GM23248 (cell line): ENCODE data around the gene TTC28. TPM values are rescaled to one million over a fixed set of nuclear protein-coding genes. Genes with fewer than 3 reads are reported as not detected.

Experiments used
- DNase-seq: peaks from one replicate; pipeline ENCODE4 v3.0.0-alpha.2; 2015
- H2AFZ ChIP-seq: fragments of 200-600 bp; sonication (generic); 2 replicates; pipeline ENCODE4 v1.6.1; 2016; ENCODE audit warnings: antibody characterized with exemption
- H3F3A ChIP-seq: fragments of 200-600 bp; sonication (generic); 2 replicates; pipeline ENCODE4 v1.6.1; 2016; ENCODE audit warnings: mild to moderate bottlenecking, antibody characterized with exemption, mixed run types; ENCODE audit not compliant: insufficient read depth
- H3K27ac ChIP-seq: fragments of 200-600 bp; sonication (generic); 2 replicates; pipeline ENCODE4 v1.5.1; 2016; ENCODE audit warnings: mild to moderate bottlenecking
- H3K27me3 ChIP-seq: fragments of 200-600 bp; sonication (generic); replicated peaks from 2 replicates; pipeline ENCODE4 v1.6.1; 2016; ENCODE audit warnings: mild to moderate bottlenecking; ENCODE audit not compliant: insufficient read depth
- H3K36me3 ChIP-seq: fragments of 200-600 bp; sonication (generic); 2 replicates; pipeline ENCODE4 v1.6.1; 2016; ENCODE audit warnings: low read depth, mild to moderate bottlenecking
- H3K4me1 ChIP-seq: fragments of 200-600 bp; sonication (generic); 2 replicates; pipeline ENCODE4 v1.6.1; 2016; ENCODE audit warnings: mild to moderate bottlenecking; ENCODE audit not compliant: insufficient read depth
- H3K4me2 ChIP-seq: fragments of 200-600 bp; sonication (generic); one replicate; pipeline ENCODE4 v1.6.1; 2016; ENCODE audit warnings: mild to moderate bottlenecking; ENCODE audit not compliant: unreplicated experiment
- H3K4me3 ChIP-seq: fragments of 200-600 bp; sonication (generic); 2 replicates; pipeline ENCODE4 v1.5.1; 2016; ENCODE audit warnings: mild to moderate bottlenecking
- H3K79me2 ChIP-seq: fragments of 200-600 bp; sonication (generic); 2 replicates; pipeline ENCODE4 v1.6.1; 2016; ENCODE audit warnings: mild to moderate bottlenecking; ENCODE audit not compliant: insufficient read depth
- H3K9ac ChIP-seq: fragments of 200-600 bp; sonication (generic); 2 replicates; pipeline ENCODE4 v1.6.1; 2016; ENCODE audit warnings: mild to moderate bottlenecking
- H3K9me2 ChIP-seq: fragments of 200-600 bp; sonication (generic); 2 replicates; pipeline ENCODE4 v1.6.1; 2016; ENCODE audit warnings: mixed run types, mild to moderate bottlenecking, moderate library complexity; ENCODE audit not compliant: insufficient read depth
- H3K9me3 ChIP-seq: fragments of 200-600 bp; sonication (generic); one replicate; pipeline ENCODE4 v1.6.1; 2017; ENCODE audit warnings: low read depth
- H4K20me1 ChIP-seq: fragments of 200-600 bp; sonication (generic); 2 replicates; pipeline ENCODE4 v1.6.0; 2016; ENCODE audit not compliant: insufficient read depth
- EZH2 ChIP-seq: fragments of 200-600 bp; sonication (generic); IDR thresholded peaks from 2 replicates; pipeline ENCODE4 v1.6.1; 2018; ENCODE audit warnings: antibody characterized with exemption, mild to moderate bottlenecking; ENCODE audit not compliant: insufficient read depth, poor library complexity, severe bottlenecking
- EZH2phosphoT487 ChIP-seq: fragments of 200-600 bp; sonication (generic); IDR thresholded peaks from 2 replicates; pipeline ENCODE4 v1.6.1; 2018; ENCODE audit warnings: antibody characterized with exemption, moderate library complexity, mild to moderate bottlenecking, low read depth; ENCODE audit not compliant: insufficient read depth
- WGBS, 2 experiments: methylation state at CpG; one replicate each; pipeline ENCODE4 v1.1.6; 2015 to 2017; ENCODE audit warnings: low lambda C conversion rate in 2 of 2, low coverage in 1 of 2; ENCODE audit errors: missing lambda C conversion rate in 2 of 2; 5-methylcytosine and 5-hydroxymethylcytosine counted together
- in situ Hi-C: fragments of 300-500 bp; cut with MboI; formaldehyde crosslinking; loops from 2 replicates; pipeline ENCODE4 v1.15.0; 2020
- polyA plus RNA-seq: library from polyadenylated mRNA; unstranded; fragments of >200 nt; fragmentation: Nextera tagmentation; extraction: Ambion mirVana; gene quantifications from 2 replicates; pipeline ENCODE4 v1.2.1, GENCODE V29; 2016
- total RNA-seq: library from RNA; depleted of rRNA; stranded (reverse); fragments of >200 nt; shearing (Covaris generic); gene quantifications from 2 replicates; pipeline ENCODE4 v1.2.3, GENCODE V29; 2014

TTC28 gene
- total and polyA plus RNA-seq, 2 experiments from 2014 or later, result 12.5 to 41.9 TPM

DNA sequence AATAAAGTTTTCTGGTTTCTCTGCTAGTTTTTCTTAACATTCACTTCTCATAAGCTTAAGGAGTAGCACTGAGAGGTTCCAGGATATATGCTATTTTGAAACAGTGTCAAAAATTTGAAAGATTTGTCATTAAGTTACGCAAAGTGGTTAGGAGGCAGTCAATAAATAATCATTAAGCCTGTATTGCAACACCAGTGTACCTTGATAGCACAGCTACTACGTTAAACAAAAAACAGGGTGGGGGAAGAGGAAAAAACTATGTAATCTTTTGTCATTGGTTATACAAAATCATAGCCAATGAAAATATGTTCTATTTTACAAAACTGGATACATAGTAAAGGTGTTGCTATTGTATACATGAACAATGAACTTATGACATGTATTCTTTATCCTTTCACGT lies 730.2 kb downstream of the TTC28 start:
- H3K9ac ChIP-seq, result no peak overlapping the region
- no peaks in the 10 kb centered on the region for H3K27me3 ChIP-seq
- H3F3A ChIP-seq, result peaks cover 18% of the 10 kb centered on the region
- H3K79me2 ChIP-seq, result no peaks in the 10 kb centered on the region
- H3K4me3 ChIP-seq, result no peak overlapping the region
- no peaks in the 10 kb centered on the region for H3K36me3 ChIP-seq
- no peak overlapping the region for H2AFZ ChIP-seq
- WGBS, 2 experiments, result 93 to 95% methylated on average over 3 of the region's 3 CpGs
- no peaks in the 10 kb centered on the region for H3K9me2 ChIP-seq
- no peak overlapping the region for H3K27ac ChIP-seq
- in situ Hi-C loops, result no loop called here
- no peak for DNase-seq
- TF ChIP-seq EZH2phosphoT487 (no peak), EZH2 (no peak)
- peaks cover 13% of the 10 kb centered on the region for H3K4me1 ChIP-seq
- no peaks in the 10 kb centered on the region for H3K9me3 ChIP-seq
- H4K20me1 ChIP-seq, result no peaks in the 10 kb centered on the region
- no peak overlapping the region for H3K4me2 ChIP-seq

GRCh38 chr22:27948569-27948968 lies 731.1 kb downstream of the TTC28 start:
- Histone ChIP-seq H3K4me3 (no peak overlapping the region), H3K27me3 (no peaks in the 10 kb centered on the region), H3F3A (peaks cover 18% of the 10 kb centered on the region), H4K20me1 (no peaks in the 10 kb centered on the region), H3K9me2 (no peaks in the 10 kb centered on the region), H3K9ac (no peak overlapping the region), H3K4me2 (no peak overlapping the region), H2AFZ (no peak overlapping the region), H3K27ac (no peak overlapping the region), H3K9me3 (no peaks in the 10 kb centered on the region), H3K79me2 (no peaks in the 10 kb centered on the region), H3K36me3 (no peaks in the 10 kb centered on the region), H3K4me1 (peaks cover 13% of the 10 kb centered on the region)
- in situ Hi-C loops, result no loop called here
- TF ChIP-seq EZH2phosphoT487 (no peak), EZH2 (no peak)
- 58 to 73% methylated on average over 2 of the region's 2 CpGs for WGBS, 2 experiments
- DNase-seq, result no peak

DNA sequence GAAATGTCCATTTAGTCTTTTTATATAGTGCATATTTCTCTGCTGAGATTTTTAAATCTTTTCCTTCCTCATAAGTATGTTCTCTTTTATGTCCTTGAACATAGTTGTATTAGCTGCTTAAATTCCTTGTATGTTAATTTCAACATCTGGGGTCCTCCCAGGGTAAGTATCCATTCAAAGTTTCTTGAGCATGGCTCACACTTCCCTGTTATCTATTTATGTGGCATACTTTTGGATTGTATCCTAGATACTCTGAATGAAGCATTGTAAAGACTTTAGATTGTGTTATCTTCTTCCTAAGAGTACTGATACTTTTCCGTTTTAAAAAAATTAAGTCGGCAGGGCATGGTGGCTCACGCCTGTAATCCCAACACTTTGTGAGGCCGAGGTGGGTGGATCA lies 732.2 kb downstream of the TTC28 start:
- in situ Hi-C loops, result no loop called here
- DNase-seq, result no peak
- WGBS, 2 experiments, result 93 to 97% methylated on average over 4 of the region's 4 CpGs

GRCh38 chr22:27941143-27941542 lies 738.5 kb downstream of the TTC28 start:
- no peaks in the 10 kb centered on the region for H3K79me2 ChIP-seq

More for the DNA sequence above, 732.2 kb downstream of the TTC28 start:
- H3K4me3 ChIP-seq, result no peak overlapping the region
- H3K4me2 ChIP-seq, result no peak overlapping the region
- no peak overlapping the region for H3K27ac ChIP-seq
- H3F3A ChIP-seq, result peaks cover 10% of the 10 kb centered on the region
- no peaks in the 10 kb centered on the region for H3K79me2 ChIP-seq
- no peak for TF ChIP-seq EZH2phosphoT487
- TF ChIP-seq EZH2, result no peak
- no peaks in the 10 kb centered on the region for H3K27me3 ChIP-seq
- no peaks in the 10 kb centered on the region for H3K9me2 ChIP-seq
- no peaks in the 10 kb centered on the region for H3K36me3 ChIP-seq
- H3K9ac ChIP-seq, result no peak overlapping the region
- no peaks in the 10 kb centered on the region for H4K20me1 ChIP-seq
- H3K9me3 ChIP-seq, result no peaks in the 10 kb centered on the region
- H3K4me1 ChIP-seq, result peaks cover 8% of the 10 kb centered on the region
- H2AFZ ChIP-seq, result no peak overlapping the region

GRCh38 chr22:27937453-27937852 lies 742.2 kb downstream of the TTC28 start:
- Histone ChIP-seq H3K9me3 (no peaks in the 10 kb centered on the region), H3K9me2 (no peaks in the 10 kb centered on the region), H3F3A (no peaks in the 10 kb centered on the region), H3K4me3 (no peak overlapping the region), H3K9ac (no peak overlapping the region), H2AFZ (no peak overlapping the region), H4K20me1 (no peaks in the 10 kb centered on the region), H3K4me1 (no peaks in the 10 kb centered on the region), H3K27ac (no peak overlapping the region), H3K79me2 (no peaks in the 10 kb centered on the region), H3K27me3 (no peaks in the 10 kb centered on the region), H3K36me3 (no peaks in the 10 kb centered on the region), H3K4me2 (no peak overlapping the region)
- DNase-seq, result no peak
- in situ Hi-C loops, result no loop called here
- 97 to 100% methylated on average over 2 of the region's 2 CpGs for WGBS, 2 experiments
- TF ChIP-seq EZH2 (no peak), EZH2phosphoT487 (no peak)

More at GRCh38 chr22:27941143-27941542, 738.5 kb downstream of the TTC28 start:
- Histone ChIP-seq H3K36me3 (no peaks in the 10 kb centered on the region), H4K20me1 (no peaks in the 10 kb centered on the region), H3K9me3 (no peaks in the 10 kb centered on the region), H3K4me3 (no peak overlapping the region), H3K9ac (no peak overlapping the region), H2AFZ (no peak overlapping the region), H3K27ac (no peak overlapping the region), H3K4me1 (no peaks in the 10 kb centered on the region), H3K27me3 (no peaks in the 10 kb centered on the region), H3K9me2 (no peaks in the 10 kb centered on the region), H3F3A (no peaks in the 10 kb centered on the region), H3K4me2 (no peak overlapping the region)
- TF ChIP-seq EZH2 (no peak), EZH2phosphoT487 (no peak)
- no peak for DNase-seq
- in situ Hi-C loops, result no loop called here
